ENCODE results near the gene UBAC2. TPM values are rescaled to one million over a fixed set of nuclear protein-coding genes. Genes with fewer than 3 reads are reported as not detected.

The UBAC2 gene
- total and polyA plus RNA-seq, 4 donors = 32.9 to 42.3 (median 35.3) TPM

DNA sequence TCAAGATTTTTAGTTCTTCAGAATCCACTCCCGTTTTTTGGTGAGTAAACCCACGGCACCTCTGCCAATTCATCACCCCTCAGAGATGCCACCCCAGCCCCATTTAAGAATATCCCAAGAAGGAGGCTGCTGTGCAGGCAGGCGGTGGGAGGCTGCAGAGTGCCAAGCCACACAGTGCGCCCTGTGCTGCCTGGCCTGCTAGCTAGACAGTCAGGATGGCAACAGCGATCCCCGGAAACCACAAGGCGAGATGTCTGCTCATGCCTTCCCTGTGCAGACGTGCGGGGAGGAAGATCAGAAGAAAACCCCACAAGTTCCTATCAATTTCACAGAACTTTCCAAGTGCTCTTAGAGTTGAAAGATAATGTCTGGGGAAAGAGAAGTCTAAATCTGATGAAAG lies 171.3 kb downstream of the UBAC2 start:
- Histone ChIP-seq H3K9me3 (ENCODE audit: control insufficient read depth in 4 of 4, low read length in 3 of 4) (no peaks in the 10 kb centered on the region), H3K36me3 (ENCODE audit: control insufficient read depth in 4 of 4, insufficient read depth in 3 of 4, low read depth in 1 of 4, low read length in 3 of 4) (peaks cover 1 to 26% (median 7%) of the 10 kb centered on the region in 4 donors), H3K9ac (ENCODE audit: low read depth in 1 of 2, low read length in 2 of 2) (no peak overlapping the region), H3K27me3 (ENCODE audit: control insufficient read depth in 4 of 4, insufficient read depth in 4 of 4, low read length in 3 of 4) (no peaks in the 10 kb centered on the region), H3K27ac (ENCODE audit: low read depth in 1 of 2, low read length in 2 of 2) (no peak overlapping the region), H3K4me1 (ENCODE audit: control insufficient read depth in 4 of 4, insufficient read depth in 4 of 4, low read length in 3 of 4) (no peaks in the 10 kb centered on the region), H3K4me3 (ENCODE audit: low read depth in 1 of 3, low read length in 3 of 3) (no peak overlapping the region)
- 90% methylated on average over 9 of the region's 9 CpGs for WGBS
- no peak for DNase-seq (ENCODE audit: low spot score)
- TF ChIP-seq, protein P1, sequence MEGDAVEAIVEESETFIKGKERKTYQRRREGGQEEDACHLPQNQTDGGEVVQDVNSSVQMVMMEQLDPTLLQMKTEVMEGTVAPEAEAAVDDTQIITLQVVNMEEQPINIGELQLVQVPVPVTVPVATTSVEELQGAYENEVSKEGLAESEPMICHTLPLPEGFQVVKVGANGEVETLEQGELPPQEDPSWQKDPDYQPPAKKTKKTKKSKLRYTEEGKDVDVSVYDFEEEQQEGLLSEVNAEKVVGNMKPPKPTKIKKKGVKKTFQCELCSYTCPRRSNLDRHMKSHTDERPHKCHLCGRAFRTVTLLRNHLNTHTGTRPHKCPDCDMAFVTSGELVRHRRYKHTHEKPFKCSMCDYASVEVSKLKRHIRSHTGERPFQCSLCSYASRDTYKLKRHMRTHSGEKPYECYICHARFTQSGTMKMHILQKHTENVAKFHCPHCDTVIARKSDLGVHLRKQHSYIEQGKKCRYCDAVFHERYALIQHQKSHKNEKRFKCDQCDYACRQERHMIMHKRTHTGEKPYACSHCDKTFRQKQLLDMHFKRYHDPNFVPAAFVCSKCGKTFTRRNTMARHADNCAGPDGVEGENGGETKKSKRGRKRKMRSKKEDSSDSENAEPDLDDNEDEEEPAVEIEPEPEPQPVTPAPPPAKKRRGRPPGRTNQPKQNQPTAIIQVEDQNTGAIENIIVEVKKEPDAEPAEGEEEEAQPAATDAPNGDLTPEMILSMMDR (IDR thresholded peaks at IDR 0.05; ENCODE audit: low read depth, low read length, missing input control) = no peak
- no peak for TF ChIP-seq RXRA (IDR thresholded peaks at IDR 0.05)
- no peak for TF ChIP-seq TAF1 (conservative IDR thresholded peaks at IDR 0.05)
- TF ChIP-seq, protein P2, sequence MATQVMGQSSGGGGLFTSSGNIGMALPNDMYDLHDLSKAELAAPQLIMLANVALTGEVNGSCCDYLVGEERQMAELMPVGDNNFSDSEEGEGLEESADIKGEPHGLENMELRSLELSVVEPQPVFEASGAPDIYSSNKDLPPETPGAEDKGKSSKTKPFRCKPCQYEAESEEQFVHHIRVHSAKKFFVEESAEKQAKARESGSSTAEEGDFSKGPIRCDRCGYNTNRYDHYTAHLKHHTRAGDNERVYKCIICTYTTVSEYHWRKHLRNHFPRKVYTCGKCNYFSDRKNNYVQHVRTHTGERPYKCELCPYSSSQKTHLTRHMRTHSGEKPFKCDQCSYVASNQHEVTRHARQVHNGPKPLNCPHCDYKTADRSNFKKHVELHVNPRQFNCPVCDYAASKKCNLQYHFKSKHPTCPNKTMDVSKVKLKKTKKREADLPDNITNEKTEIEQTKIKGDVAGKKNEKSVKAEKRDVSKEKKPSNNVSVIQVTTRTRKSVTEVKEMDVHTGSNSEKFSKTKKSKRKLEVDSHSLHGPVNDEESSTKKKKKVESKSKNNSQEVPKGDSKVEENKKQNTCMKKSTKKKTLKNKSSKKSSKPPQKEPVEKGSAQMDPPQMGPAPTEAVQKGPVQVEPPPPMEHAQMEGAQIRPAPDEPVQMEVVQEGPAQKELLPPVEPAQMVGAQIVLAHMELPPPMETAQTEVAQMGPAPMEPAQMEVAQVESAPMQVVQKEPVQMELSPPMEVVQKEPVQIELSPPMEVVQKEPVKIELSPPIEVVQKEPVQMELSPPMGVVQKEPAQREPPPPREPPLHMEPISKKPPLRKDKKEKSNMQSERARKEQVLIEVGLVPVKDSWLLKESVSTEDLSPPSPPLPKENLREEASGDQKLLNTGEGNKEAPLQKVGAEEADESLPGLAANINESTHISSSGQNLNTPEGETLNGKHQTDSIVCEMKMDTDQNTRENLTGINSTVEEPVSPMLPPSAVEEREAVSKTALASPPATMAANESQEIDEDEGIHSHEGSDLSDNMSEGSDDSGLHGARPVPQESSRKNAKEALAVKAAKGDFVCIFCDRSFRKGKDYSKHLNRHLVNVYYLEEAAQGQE (IDR thresholded peaks at IDR 0.05) = no peak
- TF ChIP-seq YY1 (IDR thresholded peaks at IDR 0.05) = no peak
- TF ChIP-seq, protein P3, sequence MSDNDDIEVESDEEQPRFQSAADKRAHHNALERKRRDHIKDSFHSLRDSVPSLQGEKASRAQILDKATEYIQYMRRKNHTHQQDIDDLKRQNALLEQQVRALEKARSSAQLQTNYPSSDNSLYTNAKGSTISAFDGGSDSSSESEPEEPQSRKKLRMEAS (IDR thresholded peaks at IDR 0.05) = no peak
- TF ChIP-seq HNF4G (IDR thresholded peaks at IDR 0.05) = no peak

DNA sequence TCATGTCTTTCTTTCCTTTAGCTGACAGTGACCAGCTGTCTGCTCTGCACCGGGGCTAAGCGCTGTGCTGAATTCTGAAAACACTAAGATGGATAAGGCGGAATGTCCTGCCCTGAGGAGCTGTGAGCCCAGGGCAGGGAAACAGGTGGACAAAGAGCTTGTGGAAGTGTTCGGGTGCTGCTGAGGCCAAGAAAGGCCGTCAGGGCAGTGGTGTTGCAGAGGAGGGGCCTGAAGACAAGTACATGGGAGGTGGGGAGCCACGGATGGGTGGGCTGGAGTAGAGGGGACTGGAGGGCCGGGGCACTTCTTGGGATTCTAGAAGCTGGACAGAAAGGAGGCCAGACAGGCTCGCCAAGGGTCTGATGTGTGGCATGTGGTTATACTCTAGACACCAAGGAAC lies 172.8 kb downstream of the UBAC2 start:
- Histone ChIP-seq H3K9me3 (ENCODE audit: control insufficient read depth in 4 of 4, low read length in 3 of 4) (no peaks in the 10 kb centered on the region), H3K27me3 (ENCODE audit: control insufficient read depth in 4 of 4, insufficient read depth in 4 of 4, low read length in 3 of 4) (no peaks in the 10 kb centered on the region), H3K36me3 (ENCODE audit: control insufficient read depth in 4 of 4, insufficient read depth in 3 of 4, low read depth in 1 of 4, low read length in 3 of 4) (peaks cover 5 to 21% (median 10%) of the 10 kb centered on the region in 4 donors), H3K27ac (ENCODE audit: low read depth in 1 of 2, low read length in 2 of 2) (no peak overlapping the region), H3K9ac (ENCODE audit: low read depth in 1 of 2, low read length in 2 of 2) (no peak overlapping the region), H3K4me1 (ENCODE audit: control insufficient read depth in 4 of 4, insufficient read depth in 4 of 4, low read length in 3 of 4) (no peaks in the 10 kb centered on the region), H3K4me3 (ENCODE audit: low read depth in 1 of 3, low read length in 3 of 3) (no peak overlapping the region)
- WGBS = 97% methylated on average over 8 of the region's 8 CpGs
- no peak for TF ChIP-seq GABPA (IDR thresholded peaks at IDR 0.05 in 1 of 2, conservative IDR thresholded peaks at IDR 0.05 in 1 of 2)
- TF ChIP-seq FOXA2 (IDR thresholded peaks at IDR 0.05) = no peak
- TF ChIP-seq, protein P2 (IDR thresholded peaks at IDR 0.05) = no peak
- no peak for TF ChIP-seq TAF1 (conservative IDR thresholded peaks at IDR 0.05)
- TF ChIP-seq, protein P1 (IDR thresholded peaks at IDR 0.05; ENCODE audit: low read depth, low read length, missing input control) = no peak
- TF ChIP-seq FOXA1 (IDR thresholded peaks at IDR 0.05) = no peak
- TF ChIP-seq SP1 (IDR thresholded peaks at IDR 0.05) = no peak
- no peak for TF ChIP-seq RAD21 (IDR thresholded peaks at IDR 0.05)
- DNase-seq (ENCODE audit: low spot score) = no peak
